HG03432 (cell line): ENCODE data around the gene PCOLCE2.

Experiments
- ATAC-seq: cut with Tn5 transposase; IDR thresholded peaks from one replicate; pipeline ENCODE4 v1.9.1; 2021; ENCODE audit warnings: mild to moderate bottlenecking, moderate library complexity; ENCODE audit not compliant: unreplicated experiment

PCOLCE2 gene, protein sequence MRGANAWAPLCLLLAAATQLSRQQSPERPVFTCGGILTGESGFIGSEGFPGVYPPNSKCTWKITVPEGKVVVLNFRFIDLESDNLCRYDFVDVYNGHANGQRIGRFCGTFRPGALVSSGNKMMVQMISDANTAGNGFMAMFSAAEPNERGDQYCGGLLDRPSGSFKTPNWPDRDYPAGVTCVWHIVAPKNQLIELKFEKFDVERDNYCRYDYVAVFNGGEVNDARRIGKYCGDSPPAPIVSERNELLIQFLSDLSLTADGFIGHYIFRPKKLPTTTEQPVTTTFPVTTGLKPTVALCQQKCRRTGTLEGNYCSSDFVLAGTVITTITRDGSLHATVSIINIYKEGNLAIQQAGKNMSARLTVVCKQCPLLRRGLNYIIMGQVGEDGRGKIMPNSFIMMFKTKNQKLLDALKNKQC

DNA sequence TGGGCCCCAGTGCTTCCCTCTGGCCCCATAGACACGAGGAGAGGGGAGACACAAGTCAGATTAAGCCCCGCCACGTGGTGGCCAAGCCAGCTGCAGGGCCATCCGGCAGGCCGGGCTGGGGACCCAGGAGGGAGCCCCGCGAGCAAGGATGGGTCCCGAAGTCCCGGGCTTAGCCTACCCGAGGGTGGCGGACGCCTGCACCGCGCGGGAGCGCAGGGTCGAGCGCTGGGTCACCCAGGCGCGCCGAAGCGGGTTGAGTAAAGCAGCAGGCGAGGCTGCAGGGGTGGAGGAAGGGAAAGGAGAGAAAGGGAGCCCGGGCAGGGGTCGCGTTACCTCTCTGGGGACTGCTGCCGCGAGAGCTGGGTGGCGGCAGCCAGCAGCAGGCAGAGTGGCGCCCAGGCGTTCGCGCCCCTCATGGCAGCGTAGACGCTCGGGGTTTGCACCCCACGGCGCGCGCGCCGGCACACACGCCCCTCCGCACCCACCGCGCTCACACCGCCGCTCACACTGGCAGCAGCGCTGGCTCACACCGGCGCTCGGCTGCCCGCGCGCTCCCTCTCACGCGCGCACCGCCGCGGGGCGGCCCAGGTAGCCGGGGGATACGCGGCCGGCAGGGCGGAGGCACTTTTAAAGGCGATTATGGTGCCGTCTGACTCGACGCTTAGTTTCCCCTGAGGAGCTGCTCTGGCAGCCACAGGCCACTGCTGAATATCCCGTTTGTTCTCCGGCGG is at the start of gene PCOLCE2:
Gene PCOLCE2 (minus strand): TSS at position 603 of the 731 bp plus-strand sequence. CDS start 187 bp downstream, at position 416.
- peak; percentile 65 for ATAC-seq

DNA sequence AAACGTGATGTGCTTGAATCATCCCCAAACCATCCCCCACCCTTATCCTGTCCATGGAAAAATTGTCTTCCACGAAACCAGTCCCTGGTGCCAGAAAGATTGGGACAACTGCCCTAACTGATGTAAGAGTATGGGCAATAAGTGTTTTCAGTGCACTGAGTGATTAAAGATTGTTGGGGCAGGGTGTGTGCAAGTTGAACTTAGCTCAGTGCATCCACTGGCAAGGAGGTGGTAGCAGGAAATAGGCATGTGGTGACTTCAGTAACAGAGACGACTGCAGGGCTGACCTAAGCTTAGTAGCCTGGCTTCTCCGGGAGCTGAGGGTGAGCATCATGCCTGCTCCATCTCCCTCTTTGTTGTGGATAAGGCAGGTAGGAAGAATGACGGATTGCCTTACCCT is 47.1 kb upstream of the PCOLCE2 start:
- ATAC-seq: no peak

DNA sequence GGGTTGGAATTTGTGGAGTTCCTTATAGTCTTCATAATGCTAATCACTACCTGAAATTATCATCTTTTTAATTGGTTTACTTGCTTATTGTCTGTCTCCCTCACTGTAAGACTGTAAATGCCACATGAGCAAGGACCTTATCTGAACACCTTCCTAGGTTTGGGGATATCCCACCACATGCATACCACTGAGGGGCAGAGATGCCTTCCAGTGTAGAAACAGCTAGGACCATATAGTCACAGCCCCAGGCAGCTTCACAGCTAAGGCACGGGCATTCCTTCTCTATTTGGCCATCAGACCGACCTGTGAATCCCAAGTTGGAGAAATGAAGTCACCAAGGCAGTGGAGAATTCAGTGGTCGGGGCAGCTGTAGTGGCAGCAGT is 46.0 kb upstream of the PCOLCE2 start:
- no peak for ATAC-seq

DNA sequence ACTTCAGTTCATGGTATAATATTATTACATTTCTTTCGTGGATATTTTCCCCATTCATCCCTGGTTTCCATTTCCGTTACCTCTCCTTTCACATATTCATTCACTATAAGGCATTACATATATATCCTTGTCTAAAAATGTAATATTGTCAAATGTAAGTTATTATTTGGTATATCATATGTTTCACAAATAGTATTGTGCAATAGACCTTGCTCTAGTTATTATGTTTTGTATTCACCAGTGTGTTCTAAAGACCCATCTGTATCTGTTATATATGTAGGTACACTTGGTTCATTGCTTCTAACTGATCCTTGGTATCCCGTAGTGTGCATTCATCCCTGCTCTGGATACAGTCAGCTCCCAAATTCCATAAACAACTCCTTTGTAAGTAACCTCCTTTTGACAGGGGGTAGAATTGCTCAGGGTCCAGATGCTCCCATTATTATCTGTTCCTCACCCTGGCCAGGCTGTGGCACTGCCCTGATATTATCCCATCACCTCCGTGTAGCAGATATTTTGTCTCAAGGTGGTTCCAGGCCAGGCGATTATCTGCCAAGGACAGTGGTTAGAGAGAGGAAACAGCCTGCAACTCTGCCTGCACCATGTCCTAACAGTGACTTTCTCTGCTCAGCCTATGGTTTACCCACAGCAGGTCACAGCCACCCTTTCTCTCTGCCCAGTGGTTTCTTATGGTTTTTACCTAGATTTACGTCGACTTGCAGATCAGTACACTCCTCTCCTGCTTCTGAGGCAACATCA is 45.4 kb upstream of the PCOLCE2 start:
- no peak for ATAC-seq

DNA sequence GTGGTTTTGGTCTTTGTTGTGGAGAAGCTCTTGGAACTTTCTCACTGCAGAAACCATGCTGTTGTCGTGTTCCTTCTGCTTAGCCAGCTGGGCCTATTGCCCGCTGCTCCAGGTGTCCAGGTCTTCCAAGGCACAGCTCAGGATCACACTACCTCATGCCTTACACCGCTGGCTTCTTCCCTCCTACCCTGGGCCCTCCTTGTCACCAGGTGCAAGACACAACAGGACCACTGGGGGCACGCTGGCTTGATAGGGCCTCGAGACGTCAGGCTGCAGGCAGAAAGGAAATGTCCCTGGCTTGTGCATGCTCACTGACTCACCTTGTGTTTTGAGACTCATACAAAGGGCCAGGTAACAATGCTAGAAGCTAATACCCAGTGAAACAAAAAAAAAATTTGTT is 42.3 kb upstream of the PCOLCE2 start:
- ATAC-seq: peak; percentile 93

DNA sequence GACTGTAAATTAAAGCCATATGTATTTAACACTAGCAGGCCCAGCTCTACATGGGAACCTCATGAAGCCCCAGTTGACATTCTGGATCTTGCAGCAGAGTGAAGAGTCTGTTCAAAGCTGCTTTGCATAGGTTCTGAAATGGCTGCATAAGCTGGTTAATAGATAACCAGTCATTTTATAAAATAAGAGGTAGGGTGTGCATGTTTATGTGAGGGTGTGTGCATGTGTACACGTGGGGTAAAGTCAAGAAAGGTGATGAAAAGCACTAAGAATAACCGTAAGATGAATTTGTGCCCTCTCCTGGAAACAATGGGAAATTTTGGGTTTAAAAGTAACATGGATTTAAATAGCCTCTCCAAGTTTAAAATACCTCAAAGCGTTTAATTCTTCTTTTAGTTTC is 41.6 kb upstream of the PCOLCE2 start:
- ATAC-seq: no peak

DNA sequence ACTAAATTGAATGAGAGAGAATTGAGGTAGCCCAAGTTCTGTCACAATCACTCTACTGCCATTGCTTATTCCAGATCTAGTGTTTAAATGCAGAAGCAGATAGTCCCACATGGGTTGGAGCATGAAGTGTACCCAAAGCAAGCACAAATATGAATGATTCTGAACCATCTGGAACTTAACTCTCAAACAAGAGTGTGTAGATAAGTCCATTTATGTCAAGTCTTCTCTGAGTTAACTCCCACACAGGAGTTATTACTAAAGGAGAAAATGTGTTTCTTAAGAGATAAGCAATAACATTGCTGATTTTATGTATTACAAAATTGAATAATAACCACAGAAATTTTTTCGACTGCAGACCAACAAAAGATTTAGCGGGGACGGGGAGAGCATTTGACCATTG is 41.0 kb upstream of the PCOLCE2 start:
- ATAC-seq: no peak

DNA sequence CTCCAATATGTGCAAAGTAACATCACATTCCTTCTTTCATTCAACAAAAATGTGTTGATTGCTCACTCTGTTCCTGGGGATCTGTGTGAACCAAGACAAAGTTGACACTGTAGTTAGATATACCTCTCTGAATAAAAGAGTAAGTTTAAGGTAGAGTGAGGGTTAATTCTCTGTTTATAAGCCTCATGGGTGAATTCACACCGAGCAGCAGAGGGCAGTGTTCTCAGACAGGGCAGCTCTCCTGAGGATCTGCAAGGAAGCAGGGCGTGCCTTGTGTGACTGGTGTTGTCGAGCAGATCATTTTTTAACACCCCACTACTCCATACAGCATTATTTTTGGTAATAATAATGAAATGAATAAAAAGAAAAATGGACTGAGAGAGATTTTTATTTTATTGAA is 40.2 kb upstream of the PCOLCE2 start:
- ATAC-seq: peak; percentile 74

DNA sequence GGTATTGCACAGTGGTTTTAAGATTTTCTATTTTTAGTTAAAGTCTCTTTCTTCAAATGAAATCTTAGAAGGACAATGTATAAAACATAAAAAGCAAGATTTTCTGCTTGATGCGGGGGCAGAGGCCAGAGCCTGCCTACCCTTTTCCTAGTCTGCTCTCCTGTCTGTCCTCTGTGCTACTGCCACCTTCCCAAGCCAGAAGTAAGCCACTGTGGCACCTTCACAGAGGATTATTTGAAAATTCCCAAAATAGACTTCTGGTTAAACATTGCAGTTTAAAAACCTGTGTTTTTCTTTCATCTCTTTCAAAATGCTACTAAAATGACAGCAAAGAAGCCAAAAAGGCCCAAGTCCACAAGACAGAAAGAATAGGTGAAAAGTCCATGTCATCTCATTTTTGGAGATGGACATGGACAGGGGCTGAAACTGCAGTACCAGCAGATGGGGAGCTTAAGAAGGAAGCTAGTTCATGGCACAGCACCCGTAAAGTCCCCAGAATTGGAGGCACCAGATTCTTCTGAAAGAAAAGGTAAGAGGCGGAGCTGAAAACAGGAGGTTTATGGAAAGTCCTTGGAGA is 37.6 kb upstream of the PCOLCE2 start:
- no peak for ATAC-seq

DNA sequence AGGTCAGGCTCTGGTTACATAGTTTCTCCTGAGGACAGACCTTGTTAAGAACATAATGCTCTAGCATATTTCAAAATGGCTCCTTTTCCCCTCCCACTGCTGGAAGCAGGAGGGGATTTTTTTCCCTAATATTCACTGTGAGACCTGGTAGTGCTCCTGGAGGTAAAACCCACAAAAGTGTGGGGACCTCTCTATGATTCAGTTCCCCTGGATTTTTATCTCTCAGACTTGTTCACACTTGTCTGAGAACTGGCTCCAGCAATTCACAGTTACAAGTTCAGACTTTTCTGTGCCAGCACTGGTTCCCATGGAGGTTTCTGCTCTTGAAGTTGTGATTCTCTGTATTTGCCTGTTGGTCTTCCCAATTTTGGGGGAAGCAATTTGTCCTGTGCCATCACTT is 36.3 kb upstream of the PCOLCE2 start:
- ATAC-seq: no peak

DNA sequence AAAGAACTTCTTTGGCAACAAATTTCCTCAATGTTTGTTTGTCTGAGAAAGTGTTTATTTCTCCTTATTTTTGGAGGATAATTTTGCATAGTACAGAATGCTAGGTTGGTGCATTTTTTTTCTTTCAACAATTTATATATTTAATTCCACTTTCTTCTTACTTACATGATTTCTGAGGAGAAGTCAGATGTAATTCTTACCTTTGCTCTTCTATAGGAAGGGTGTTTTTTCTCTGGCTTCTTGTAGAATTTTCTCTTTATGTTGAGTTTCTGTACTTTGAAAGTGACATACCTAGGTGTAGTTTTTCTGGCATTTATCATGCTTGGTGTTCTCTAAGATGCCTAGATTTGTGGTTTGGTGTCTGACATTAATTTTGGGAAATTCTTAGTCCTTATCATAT is 34.8 kb upstream of the PCOLCE2 start:
- ATAC-seq: no peak

DNA sequence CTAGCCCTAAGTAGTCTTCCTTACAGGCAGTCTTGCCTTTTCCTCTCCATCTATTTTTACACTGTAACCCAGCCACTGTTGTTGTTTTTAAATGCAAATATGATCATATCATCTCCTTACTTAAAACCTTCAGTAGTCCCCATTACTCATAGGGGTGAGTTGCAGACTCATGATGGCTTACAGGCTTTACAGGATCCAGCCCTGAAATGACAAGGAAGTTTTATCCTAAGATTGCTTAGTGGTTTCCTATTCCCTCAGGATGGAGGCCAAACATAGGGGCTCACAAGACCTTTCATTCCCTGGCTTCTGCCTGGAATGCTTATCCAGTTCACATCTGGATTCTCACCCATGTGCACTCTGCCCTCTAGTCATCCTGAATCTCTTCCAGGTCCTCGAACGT is 27.7 kb upstream of the PCOLCE2 start:
- no peak for ATAC-seq

DNA sequence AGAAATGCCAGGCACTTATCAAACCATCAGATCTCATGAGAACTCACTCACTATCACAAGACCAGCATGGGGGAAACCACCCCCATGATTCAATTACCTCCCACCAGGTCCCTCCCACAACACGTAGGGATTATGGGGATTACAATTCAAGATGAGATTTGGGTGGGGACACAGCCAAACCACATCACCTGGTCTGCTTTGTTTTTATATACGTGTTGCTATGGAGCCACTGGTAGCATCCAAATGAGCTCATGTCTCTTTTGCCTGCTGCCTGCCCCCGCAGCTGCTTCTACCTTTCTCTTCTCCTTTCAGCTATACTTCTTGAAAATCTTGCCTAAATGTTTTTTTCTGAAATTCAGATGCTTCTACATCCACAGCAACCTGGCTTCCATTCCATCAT is 26.8 kb upstream of the PCOLCE2 start:
- ATAC-seq: no peak

DNA sequence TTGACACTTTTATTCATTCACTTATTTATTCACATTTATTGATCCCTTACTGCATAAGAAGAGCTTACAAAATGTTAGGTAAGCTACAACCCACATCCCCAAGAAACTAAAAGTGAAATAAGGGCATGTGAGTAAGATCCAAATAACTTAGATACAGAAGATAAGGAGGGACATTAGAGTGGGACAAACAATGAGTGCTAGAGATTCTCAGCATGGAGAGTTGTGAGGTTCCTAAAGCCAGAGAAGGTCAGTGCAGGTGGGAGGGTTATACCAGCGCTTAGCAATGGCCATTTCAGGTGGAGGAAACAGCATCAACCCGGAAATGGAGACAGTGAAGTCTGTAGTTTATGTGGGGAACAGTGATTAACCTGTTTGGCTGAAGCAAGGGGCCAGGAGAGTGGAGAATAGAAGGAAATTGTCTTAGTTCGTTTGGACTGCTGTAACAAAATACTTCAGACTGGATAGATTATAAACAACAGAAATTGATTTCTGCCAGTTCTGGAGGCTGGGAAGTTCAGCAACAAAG is 25.5 kb upstream of the PCOLCE2 start:
- no peak for ATAC-seq

DNA sequence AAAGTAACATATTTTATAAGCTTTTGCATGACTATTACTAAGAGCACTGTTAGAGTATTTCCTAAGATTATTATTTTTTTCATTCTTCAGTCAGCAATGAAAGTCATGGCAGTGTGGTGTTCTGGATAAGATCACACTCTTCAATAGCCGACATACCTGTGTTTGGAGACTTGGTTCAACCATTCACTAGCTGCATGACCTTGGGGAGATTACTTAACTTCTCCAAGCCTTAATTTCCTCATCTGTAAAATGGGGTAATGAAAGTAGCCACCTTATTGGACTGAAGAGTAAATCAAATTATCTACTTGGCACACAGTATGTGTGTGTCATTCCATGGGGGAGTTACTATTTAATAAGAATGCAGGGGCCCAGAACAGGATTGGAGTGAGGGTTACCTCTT is 24.5 kb upstream of the PCOLCE2 start:
- no peak for ATAC-seq

DNA sequence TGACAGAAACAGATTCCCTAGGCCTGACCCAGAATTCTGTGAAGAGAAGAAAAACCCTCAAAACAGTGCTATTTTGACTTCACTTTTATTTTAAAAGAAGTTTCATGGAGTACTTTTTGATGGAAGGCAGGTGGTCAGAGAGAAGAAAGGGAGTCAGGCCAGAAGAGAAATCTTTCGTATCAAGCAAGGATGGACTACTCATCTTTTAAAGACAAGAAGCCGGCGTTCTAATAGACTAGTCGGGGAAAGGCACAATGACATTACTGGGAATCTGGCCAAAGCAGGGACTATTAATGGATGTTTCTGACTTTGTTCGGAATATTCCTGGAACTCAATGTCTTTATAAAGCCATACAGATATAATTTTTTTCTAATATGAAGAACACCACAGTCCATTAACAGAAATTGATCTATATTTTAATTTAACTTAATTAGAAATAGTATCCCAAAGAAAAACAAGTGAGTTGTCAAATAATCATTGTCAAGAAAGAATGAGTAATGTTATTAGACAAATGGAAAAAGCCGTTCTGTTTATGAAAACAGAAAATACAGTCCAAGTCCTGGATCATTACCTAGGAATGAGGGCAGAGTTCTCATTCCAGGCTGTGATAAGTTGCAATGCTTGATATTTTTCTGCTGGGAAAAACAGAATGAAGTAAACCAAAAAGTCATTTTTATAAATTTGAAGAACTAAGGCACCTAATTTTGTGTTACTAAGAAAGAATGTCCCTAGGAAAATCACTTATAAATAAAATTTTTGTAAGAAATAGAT is 23.7 kb upstream of the PCOLCE2 start:
- no peak for ATAC-seq

DNA sequence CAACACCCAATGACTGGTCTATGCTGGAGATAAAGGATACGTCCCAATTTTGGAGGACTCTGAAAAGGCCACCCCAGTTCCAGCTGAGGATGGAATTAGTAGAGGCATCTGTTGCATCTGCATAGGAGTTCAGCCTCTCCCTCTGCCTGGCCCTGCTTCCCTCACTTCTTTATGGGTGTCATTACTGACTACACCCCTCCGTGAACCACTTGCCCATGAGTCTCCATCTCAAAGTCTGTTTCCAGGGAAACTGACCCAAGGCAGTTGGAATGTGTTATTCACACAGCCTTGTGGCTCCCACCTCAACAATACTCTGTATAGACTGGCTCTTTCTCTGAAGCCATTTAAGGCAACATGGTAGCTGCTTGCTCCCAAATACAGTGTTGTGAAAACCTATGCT is 21.4 kb upstream of the PCOLCE2 start:
- ATAC-seq: no peak

DNA sequence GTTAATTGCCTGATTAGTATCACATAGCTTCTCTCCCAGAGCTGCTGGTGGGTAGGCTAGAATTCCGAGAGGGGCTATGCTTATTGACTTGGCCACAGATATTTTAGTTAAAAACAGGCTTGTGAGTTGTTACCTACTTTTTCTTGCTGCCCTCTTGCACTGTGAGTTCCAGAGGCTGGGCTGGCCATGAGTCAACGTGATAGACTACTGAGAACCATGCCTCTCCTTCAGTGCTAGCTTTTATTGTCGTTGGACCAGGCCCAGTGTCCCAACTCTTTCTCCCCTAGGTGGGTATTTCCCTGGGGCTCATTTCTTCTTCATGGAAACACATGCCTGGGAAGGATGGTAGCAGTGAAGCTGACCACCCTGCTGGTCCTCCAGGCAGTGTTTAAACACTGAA is 20.4 kb upstream of the PCOLCE2 start:
- ATAC-seq: no peak

DNA sequence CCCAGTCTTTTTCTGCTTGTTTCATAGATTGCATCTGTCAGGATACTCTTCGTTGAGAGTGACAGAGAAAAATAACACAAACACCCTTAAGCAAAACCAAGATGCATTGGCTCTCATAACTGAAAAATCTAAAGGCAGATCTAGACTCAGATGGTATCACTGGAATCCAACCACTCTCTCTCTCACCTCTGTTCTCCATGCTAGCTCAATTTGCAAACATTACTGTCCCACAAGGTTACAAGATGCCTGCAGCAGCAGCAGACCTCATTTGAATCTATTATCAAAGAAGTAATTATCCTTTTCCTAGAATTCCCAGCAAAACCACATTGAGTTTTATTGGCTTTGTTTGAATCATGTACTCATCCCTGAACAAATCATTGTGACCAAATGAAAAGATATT is 19.1 kb upstream of the PCOLCE2 start:
- no peak for ATAC-seq
